ENCODE results near the gene PIGB. TPM values are rescaled to one million over a fixed set of nuclear protein-coding genes. Genes with fewer than 3 reads are reported as not detected.
A peak's percentile ranks its signal among the peaks of the same experiment; 100 is the strongest.

PIGB gene
- total and polyA plus RNA-seq, 2 of the 13 experiments (the other 11 are each of a cell fraction or from before 2014, with no cell fraction given): 14.5 to 19.1 TPM

DNA sequence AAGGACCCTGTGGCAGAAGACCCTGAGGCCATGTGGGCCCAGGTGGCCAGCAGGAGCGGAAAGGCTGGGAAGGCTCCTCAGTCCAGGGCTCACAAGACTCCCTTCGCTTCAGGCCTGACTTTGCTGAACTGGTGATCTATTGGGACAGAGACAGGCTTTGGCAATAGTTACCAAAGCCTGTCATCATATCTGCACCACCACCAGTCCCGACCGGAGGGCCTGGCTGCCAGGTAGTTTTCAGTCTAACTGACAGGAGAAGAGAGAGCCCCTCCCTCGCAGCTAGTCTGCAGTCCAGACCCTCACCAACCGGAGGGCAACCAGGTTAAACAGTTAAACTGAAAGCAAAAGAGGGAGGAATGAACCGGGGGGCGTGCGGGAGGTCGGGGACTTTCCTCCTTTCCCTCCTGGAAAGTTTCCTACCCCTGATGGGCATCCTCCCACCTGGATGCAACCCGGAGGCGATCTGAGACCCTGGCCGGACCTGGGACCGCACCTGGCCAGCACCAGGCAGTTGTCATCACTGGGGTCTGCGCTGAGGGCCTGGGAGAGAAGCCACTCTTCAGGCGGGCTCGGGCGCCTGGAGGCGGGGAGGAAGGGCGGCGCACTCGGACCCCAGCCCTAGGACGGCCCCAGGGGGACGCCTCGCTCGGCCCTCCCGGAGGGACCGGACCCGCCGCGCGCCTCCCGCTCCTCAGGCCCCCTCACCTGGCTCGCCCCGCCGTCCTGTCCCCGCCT, 29.8 kb upstream of the PIGB start (continued):
- TF ChIP-seq PRDM10 (CRISPR knock-in tag; IDR thresholded peaks at IDR 0.05; ENCODE audit: low read depth) (no peak), HNRNPLL (IDR thresholded peaks at IDR 0.05; ENCODE audit: low read depth, low read length, poor library complexity, severe bottlenecking) (no peak), THRA (CRISPR knock-in tag; IDR thresholded peaks at IDR 0.05; ENCODE audit: borderline replicate concordance) (no peak), PHF5A (CRISPR knock-in tag; IDR thresholded peaks at IDR 0.05; ENCODE audit: low read depth, unreplicated experiment) (no peak), SMAD1 (CRISPR knock-in tag; IDR thresholded peaks at IDR 0.05; ENCODE audit: borderline replicate concordance, low read depth) (no peak), SP4 (CRISPR knock-in tag; IDR thresholded peaks at IDR 0.05) (no peak), KLF16 (CRISPR knock-in tag; IDR thresholded peaks at IDR 0.05) (no peak), GLI4 (CRISPR knock-in tag; IDR thresholded peaks at IDR 0.05; ENCODE audit: borderline replicate concordance) (0 out of 2 replicates have a peak, but pooled peaks have one; percentile 14), TBX3 (IDR thresholded peaks at IDR 0.05; ENCODE audit: borderline replicate concordance) (no peak), TCF12 (IDR thresholded peaks at IDR 0.05) (no peak), TCF12 (CRISPR knock-in tag; IDR thresholded peaks at IDR 0.05) (no peak), ZZZ3 (CRISPR knock-in tag; IDR thresholded peaks at IDR 0.05; ENCODE audit: borderline replicate concordance) (no peak), NFKB2 (CRISPR knock-in tag; IDR thresholded peaks at IDR 0.05; ENCODE audit: borderline replicate concordance) (peak; percentile 51; the same call in 1 of the 2 replicates), TEAD2 (CRISPR knock-in tag; IDR thresholded peaks at IDR 0.05) (no peak), ZNF33A (CRISPR knock-in tag; IDR thresholded peaks at IDR 0.05; ENCODE audit: borderline replicate concordance) (no peak)
- TF ChIP-seq, protein P1, sequence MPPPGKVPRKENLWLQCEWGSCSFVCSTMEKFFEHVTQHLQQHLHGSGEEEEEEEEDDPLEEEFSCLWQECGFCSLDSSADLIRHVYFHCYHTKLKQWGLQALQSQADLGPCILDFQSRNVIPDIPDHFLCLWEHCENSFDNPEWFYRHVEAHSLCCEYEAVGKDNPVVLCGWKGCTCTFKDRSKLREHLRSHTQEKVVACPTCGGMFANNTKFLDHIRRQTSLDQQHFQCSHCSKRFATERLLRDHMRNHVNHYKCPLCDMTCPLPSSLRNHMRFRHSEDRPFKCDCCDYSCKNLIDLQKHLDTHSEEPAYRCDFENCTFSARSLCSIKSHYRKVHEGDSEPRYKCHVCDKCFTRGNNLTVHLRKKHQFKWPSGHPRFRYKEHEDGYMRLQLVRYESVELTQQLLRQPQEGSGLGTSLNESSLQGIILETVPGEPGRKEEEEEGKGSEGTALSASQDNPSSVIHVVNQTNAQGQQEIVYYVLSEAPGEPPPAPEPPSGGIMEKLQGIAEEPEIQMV (CRISPR knock-in tag; IDR thresholded peaks at IDR 0.05; ENCODE audit: low read depth): no peak

All from HepG2 (cell line).